A549 (cell line): ENCODE data around the gene IQCE.

Experiments
- EP300 ChIP-seq, 2 experiments: fragments of >200 bp; sonication (Bioruptor Twin); formaldehyde crosslinking; IDR thresholded peaks; 2 replicates in 1 of 2; 3 replicates in 1 of 2; pipeline ENCODE4 v1.6.1; 2016 to 2017
- POLR2A ChIP-seq: IDR thresholded peaks from 2 replicates; pipeline ENCODE4 v1.6.1; 2012; ENCODE audit warnings: mild to moderate bottlenecking, low read length

GRCh38 chr7:2658941-2659340 is 100.2 kb downstream of the IQCE start:
- TF ChIP-seq EP300 (IDR thresholded peaks at IDR 0.05) (no peak), POLR2A (no peak)
